Heart right ventricle (tissue), 16 donors: Measurements from ENCODE around the gene COL25A1. TPM values are rescaled to one million over a fixed set of nuclear protein-coding genes. Genes with fewer than 3 reads are reported as not detected.

Experiments used
- ATAC-seq, 8 donors: fragments of 200-7000 bp; cut with Tn5 transposase; one replicate each; pipeline ENCODE4 v1.9.1; 2020; ENCODE audit warnings: mild to moderate bottlenecking in 8 of 8, moderate library complexity in 8 of 8, moderate number of reproducible peaks in 1 of 8
- DNase-seq, 2 donors: peaks; one replicate each; pipeline ENCODE4 v3.0.0-alpha.2; 2020
- H3K27ac ChIP-seq, 10 donors: fragments of 200-600 bp; sonication (generic) in 2 of 10; one replicate each; pipeline versions ENCODE4 v1.5.0 to v1.8.0; 2020 to 2022; ENCODE audit warnings: mild to moderate bottlenecking in 3 of 10
- H3K27me3 ChIP-seq, 7 donors: fragments of 200-600 bp; one replicate each; pipeline ENCODE4 v1.8.0; 2021 to 2022; ENCODE audit warnings: mild to moderate bottlenecking in 2 of 7
- H3K36me3 ChIP-seq, 9 donors: fragments of 200-600 bp; sonication (generic) in 1 of 9; one replicate each; pipeline versions ENCODE4 v1.5.0 to v1.8.0; 2020 to 2022; ENCODE audit warnings: mild to moderate bottlenecking in 2 of 9
- H3K4me1 ChIP-seq, 9 donors: fragments of 200-600 bp; sonication (generic) in 1 of 9; one replicate each; pipeline versions ENCODE4 v1.5.0 to v1.8.0; 2020 to 2022; ENCODE audit warnings: mild to moderate bottlenecking in 4 of 9
- H3K4me3 ChIP-seq, 10 donors: fragments of 200-600 bp; sonication (generic) in 2 of 10; one replicate each; pipeline versions ENCODE4 v1.5.0 to v1.8.0; 2020 to 2022; ENCODE audit warnings: mild to moderate bottlenecking in 7 of 10, moderate library complexity in 2 of 10
- H3K9me3 ChIP-seq, 11 donors: fragments of 200-600 bp in 10 of 11; sonication (generic) in 2 of 11; one replicate each; pipeline versions ENCODE4 v1.5.0 to v1.8.0; 2013 to 2022; ENCODE audit warnings: mild to moderate bottlenecking in 2 of 11, control low read depth in 1 of 11, moderate library complexity in 1 of 11
- CTCF ChIP-seq, 9 donors: fragments of 200-600 bp; sonication (generic) in 2 of 9; IDR thresholded peaks; one replicate each; pipeline versions ENCODE4 v1.5.0 to v1.8.0; 2021 to 2022; ENCODE audit warnings: antibody characterized with exemption in 9 of 9, mild to moderate bottlenecking in 5 of 9, moderate library complexity in 1 of 9
- WGBS, 2 donors: extraction: QIAGEN DNeasy Blood & Tissue Kit; methylation state at CpG; one replicate each; pipeline ENCODE4 v1.1.7; 2013; ENCODE audit warnings: inconsistent platforms in 1 of 2; 5-methylcytosine and 5-hydroxymethylcytosine counted together
- intact Hi-C, 10 donors: fragments of 100-400 bp; cut with DNase I; formaldehyde crosslinking; loops; one replicate each; pipeline versions ENCODE4 v1.11.1 to v1.14.2; 2022
- polyA plus RNA-seq, 2 donors: library from polyadenylated mRNA; stranded (reverse); fragments of 200-250 nt; gene quantifications; one replicate each; pipeline ENCODE4 v1.2.3, GENCODE V29; 2013
- total RNA-seq, 10 donors: library from RNA; stranded (reverse); fragmentation: NEBNext Ultra II Directional in 3 of 10; extraction: Animal tissue kit (Norgen Biotek cat#: 25700) in 3 of 10; gene quantifications; one replicate each; pipeline versions ENCODE4 v1.2.1 to v1.2.4, GENCODE V29; 2021 to 2023
- donor health status: Arrhythmogenic right ventricular cardiomyopathy.
- donor health status: ischemic (EF 13 %, LVEDD 7.1; RV severe dilation, severe dysfunction).
- donor health status: healthy with polysubstance abuse.
- donor health status: DM: no; HTN: yes; CAD: no.
- donor health status: DM: no; HTN: no; CAD: no.
- donor health status: ischemic (EF 25% LVEDD 6.9; RV normal size, moderate dysfunction).
- donor health status: ischemic (EF 25% LVEDD 5.7; RV mildly dilated, moderate dysfunction).
- donor health status: healthy.
- donor health status: DM: yes; HTN: yes; CAD: no.
- donor health status: Ischemic cardiomyopathy.
- donor health status: ischemic (EF 35%, LVEDD 5.7; RV mildly dilated, moderate dysfunction).
- donor health status: nonischemic (EF 11% LVEDD 7.7; RV severe dilation, severe dysfunction).
- donor health status: DM: yes; HTN: yes; CAD: no.
- donor health status: PGD.
- donor health status: ischemic (EF 29% LVEDD 5.4; RV normal size, mild dysfunction).
- donor health status: nonischemic (EF 23%, LVEDD 6.1; RV moderate dilation, normal function).

Gene COL25A1
- total and polyA plus RNA-seq, 12 donors, result 0.07 to 1.2 (median 0.41) TPM

GRCh38 chr4:108829966-108830492, 472.4 kb downstream of the COL25A1 start:
- no peak for DNase-seq
- WGBS, 2 donors, result 56 to 58% methylated on average over 4 of the region's 4 CpGs
- ATAC-seq, result peak in 1 of 8 donors; percentile 12
- no peaks in the 10 kb centered on the region for H3K27me3 ChIP-seq
- no peaks in the 10 kb centered on the region for H3K36me3 ChIP-seq
- H3K9me3 ChIP-seq, result no peaks in the 10 kb centered on the region
- H3K4me1 ChIP-seq, result peaks cover 0 to 31% (median 12%) of the 10 kb centered on the region in 9 donors
- no peak overlapping the region for H3K4me3 ChIP-seq
- H3K27ac ChIP-seq, result peak overlapping the region in 9 of 10 donors; percentile 6 to 57 (median 32)
- TF ChIP-seq CTCF (IDR thresholded peaks at IDR 0.05), result no peak
- intact Hi-C loops, result loop anchor here in 8 of 10 donors (5.0 to 10.0 kb wide), 4 partner anchors 155 to 577 kb away; partner anchors contain the start of gene COL25A1 (in 3 of the 8)

DNA sequence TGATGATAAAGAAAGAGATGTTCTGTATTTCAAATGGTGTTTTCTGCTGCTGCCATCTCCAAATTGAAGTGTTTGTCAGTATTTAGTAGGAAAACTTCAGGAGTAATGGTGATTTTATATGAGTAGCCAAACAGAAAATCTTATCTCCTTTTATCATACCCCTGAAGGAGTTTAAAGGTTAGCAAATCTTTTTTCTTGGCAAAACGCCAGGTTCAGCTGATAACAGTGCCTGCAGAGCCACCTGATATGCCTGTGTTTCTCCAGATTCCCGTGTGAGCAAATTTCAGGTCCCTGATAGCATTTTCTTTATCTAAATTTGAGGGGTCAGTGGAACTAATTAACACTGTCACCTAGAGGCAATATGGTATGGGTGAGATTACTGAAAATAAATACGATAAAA, 473.8 kb downstream of the COL25A1 start:
- Histone ChIP-seq H3K36me3 (no peaks in the 10 kb centered on the region), H3K4me1 (peaks cover 0 to 31% (median 12%) of the 10 kb centered on the region in 9 donors), H3K4me3 (no peak overlapping the region), H3K27ac (no peak overlapping the region), H3K27me3 (no peaks in the 10 kb centered on the region), H3K9me3 (no peaks in the 10 kb centered on the region)
- ATAC-seq (peak in 1 of 8 donors; percentile 40), DNase-seq (no peak)
- intact Hi-C loops, result loop anchor here in 1 of 10 donors (10.0 kb wide), 1 partner anchor 154 kb away; no protein-coding TSS in a partner anchor
- no peak for TF ChIP-seq CTCF (IDR thresholded peaks at IDR 0.05)
- 20 to 21% methylated on average over 3 of the region's 3 CpGs for WGBS, 2 donors

- Histone ChIP-seq H3K4me3 (no peak overlapping the region), H3K36me3 (no peaks in the 10 kb centered on the region), H3K27ac (no peak overlapping the region), H3K27me3 (no peaks in the 10 kb centered on the region), H3K4me1 (peaks cover 0 to 20% (median 4%) of the 10 kb centered on the region in 9 donors), H3K9me3 (no peaks in the 10 kb centered on the region)
- TF ChIP-seq CTCF (IDR thresholded peaks at IDR 0.05), result no peak
- 89 to 95% methylated on average over 2 of the region's 2 CpGs for WGBS, 2 donors
- DNase-seq (no peak), ATAC-seq (no peak)
- intact Hi-C loops, result loop anchor here in 1 of 10 donors (10.0 kb wide), 1 partner anchor 151 kb away; no protein-coding TSS in a partner anchor
These were observed 476.7 kb downstream of the COL25A1 start for GRCh38 chr4:108825737-108826136.

DNA sequence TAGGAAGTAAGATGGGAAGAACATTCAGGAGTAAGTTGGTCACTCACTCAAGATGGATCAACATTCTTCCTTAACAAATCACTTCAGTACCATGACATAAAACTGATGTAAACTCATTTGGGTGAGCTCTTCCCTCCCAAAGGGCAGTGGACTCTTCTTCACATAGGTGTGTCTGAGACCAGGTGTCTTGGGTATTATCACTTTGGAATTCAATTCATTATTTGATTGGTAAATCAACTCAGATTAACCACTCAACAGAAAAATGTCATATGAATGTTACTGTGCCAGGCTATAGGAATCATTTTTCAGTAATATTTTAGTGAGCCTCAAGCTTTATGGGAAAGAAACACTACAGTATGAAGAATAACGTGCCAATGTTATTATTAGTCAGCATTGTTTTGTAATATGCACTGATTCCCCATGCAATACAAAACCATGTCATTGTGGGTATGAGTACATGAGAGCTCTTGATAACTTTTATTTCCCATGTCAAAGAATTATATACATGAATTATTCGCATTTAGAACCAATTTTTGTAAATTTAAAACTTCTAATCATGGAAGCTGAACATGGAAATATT, 481.0 kb downstream of the COL25A1 start:
- Histone ChIP-seq H3K27me3 (no peaks in the 10 kb centered on the region), H3K4me3 (no peak overlapping the region), H3K36me3 (no peaks in the 10 kb centered on the region), H3K4me1 (no peaks in the 10 kb centered on the region), H3K27ac (no peak overlapping the region), H3K9me3 (no peaks in the 10 kb centered on the region)
- intact Hi-C loops, result loop anchor here in 1 of 10 donors (10.0 kb wide), 1 partner anchor 147 kb away; no protein-coding TSS in a partner anchor
- no peak for TF ChIP-seq CTCF (IDR thresholded peaks at IDR 0.05)
- 68 to 73% methylated on average over 2 of the region's 2 CpGs for WGBS, 2 donors
- ATAC-seq (no peak), DNase-seq (no peak)
